CD4-positive, alpha-beta memory T cell (primary cell): ENCODE results near the gene COL4A2. TPM values are rescaled to one million over a fixed set of nuclear protein-coding genes. Genes with fewer than 3 reads are reported as not detected.

Source experiments
- CTCF ChIA-PET: fragments of 350-600 bp; sonication (Branson Sonifier 250); formaldehyde crosslinking; loops from one replicate; lab custom pipeline; 2021; ENCODE audit warnings: inconsistent platforms; ENCODE audit not compliant: partially characterized antibody; lab: Charles Lee
- POLR2A ChIA-PET: fragments of 350-600 bp; sonication (Branson Sonifier 250); formaldehyde crosslinking; loops from one replicate; lab custom pipeline; 2021; ENCODE audit not compliant: partially characterized antibody; lab: Charles Lee
- DNase-seq, 5 donors: peaks; one replicate each; pipeline versions ENCODE4 v3.0.0 to v3.0.0-alpha.2; 2020 to 2022; ENCODE audit warnings: mixed read lengths in 1 of 5
- H3K27ac ChIP-seq: one replicate; pipeline ENCODE4 v1.7.0; 2013; ENCODE audit warnings: low read depth, low read length
- H3K27me3 ChIP-seq: 2 replicates; pipeline ENCODE4 v1.7.0; 2013; ENCODE audit warnings: mild to moderate bottlenecking, low read length, moderate library complexity; ENCODE audit not compliant: insufficient read depth
- H3K36me3 ChIP-seq: 2 replicates; pipeline ENCODE4 v1.7.0; 2013; ENCODE audit warnings: mild to moderate bottlenecking, low read length, moderate library complexity; ENCODE audit not compliant: insufficient read depth
- H3K4me1 ChIP-seq: 2 replicates; pipeline ENCODE4 v1.7.0; 2013; ENCODE audit warnings: mild to moderate bottlenecking, low read length, moderate library complexity; ENCODE audit not compliant: insufficient read depth
- H3K4me3 ChIP-seq, 2 donors: one replicate each; pipeline ENCODE4 v1.7.0; 2013; ENCODE audit warnings: low read length in 2 of 2, mild to moderate bottlenecking in 1 of 2
- H3K9me3 ChIP-seq, 2 donors: one replicate each; pipeline ENCODE4 v1.7.0; 2013; ENCODE audit warnings: low read length in 2 of 2, control low read depth in 1 of 2; ENCODE audit not compliant: control insufficient read depth in 1 of 2
- H3K27ac Mint-ChIP-seq, 7 donors: one replicate each; pipeline ENCODE4 v1.8.0; 2020 to 2021; ENCODE audit warnings: mixed read lengths in 7 of 7, mild to moderate bottlenecking in 6 of 7, inconsistent platforms in 3 of 7, moderate library complexity in 3 of 7
- H3K27me3 Mint-ChIP-seq, 2 donors: one replicate each; pipeline ENCODE4 v1.8.0; 2020 to 2021; ENCODE audit warnings: mixed read lengths in 2 of 2
- H3K36me3 Mint-ChIP-seq, 2 donors: one replicate each; pipeline ENCODE4 v1.8.0; 2020 to 2021; ENCODE audit warnings: mixed read lengths in 2 of 2, inconsistent platforms in 1 of 2, mild to moderate bottlenecking in 1 of 2
- H3K4me1 Mint-ChIP-seq, 4 donors: one replicate each; pipeline ENCODE4 v1.8.0; 2020 to 2021; ENCODE audit warnings: mixed read lengths in 4 of 4, mild to moderate bottlenecking in 1 of 4
- H3K4me3 Mint-ChIP-seq, 8 donors: one replicate each; pipeline ENCODE4 v1.8.0; 2020 to 2021; ENCODE audit warnings: mixed read lengths in 8 of 8, mild to moderate bottlenecking in 7 of 8, moderate library complexity in 6 of 8, inconsistent platforms in 3 of 8
- H3K9me3 Mint-ChIP-seq, 8 donors: one replicate each; pipeline ENCODE4 v1.8.0; 2020 to 2021; ENCODE audit warnings: mixed read lengths in 8 of 8, mild to moderate bottlenecking in 5 of 8, inconsistent platforms in 3 of 8, moderate library complexity in 1 of 8
- intact Hi-C: fragments of 100-400 bp; cut with micrococcal nuclease; formaldehyde crosslinking; loops from one replicate; pipeline ENCODE4 v1.15.1; 2023
- polyA plus RNA-seq, 2 donors: library from polyadenylated mRNA; unstranded; fragments of 300-500 nt; fragmentation: Illumina TruSeq; gene quantifications; one replicate each; pipeline ENCODE4 v1.2.3, GENCODE V29; 2021
- total RNA-seq, 2 experiments: library from RNA; stranded (reverse); gene quantifications; one replicate each; pipeline ENCODE4 v1.2.3, GENCODE V29; 2021

The COL4A2 gene
- total and polyA plus RNA-seq, 4 experiments from 2014 or later, result not detected

DNA sequence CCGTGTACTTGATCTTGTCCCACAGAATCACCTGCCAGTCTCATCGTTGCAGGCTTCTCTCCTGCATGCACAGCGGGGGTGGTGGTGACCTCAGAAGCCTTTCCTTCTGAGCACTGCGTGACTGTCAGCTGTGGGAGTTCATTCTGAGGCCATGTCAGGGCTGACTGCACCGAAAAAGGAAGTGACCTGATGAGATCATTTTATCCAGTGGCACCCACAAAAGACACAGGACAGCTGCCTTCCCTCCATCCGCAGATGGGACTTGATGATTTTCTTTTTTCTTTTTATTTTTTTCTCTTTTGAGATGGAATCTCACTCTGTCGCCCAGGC lies 164.7 kb downstream of the COL4A2 start:
- Mint-ChIP-seq H3K4me3 (no peak overlapping the region), H3K27me3 (peaks cover 6 to 11% of the 10 kb centered on the region in 2 donors), H3K9me3 (no peaks in the 10 kb centered on the region), H3K36me3 (no peaks in the 10 kb centered on the region), H3K4me1 (no peaks in the 10 kb centered on the region), H3K27ac (no peak overlapping the region)
- ChIA-PET POLR2A (no interaction called here), CTCF (no interaction called here)
- Histone ChIP-seq H3K4me3 (no peak overlapping the region), H3K27me3 (no peaks in the 10 kb centered on the region), H3K9me3 (no peaks in the 10 kb centered on the region), H3K4me1 (no peaks in the 10 kb centered on the region), H3K27ac (no peak overlapping the region), H3K36me3 (no peaks in the 10 kb centered on the region)
- intact Hi-C loops, result no loop called here
- DNase-seq, result no peak

DNA sequence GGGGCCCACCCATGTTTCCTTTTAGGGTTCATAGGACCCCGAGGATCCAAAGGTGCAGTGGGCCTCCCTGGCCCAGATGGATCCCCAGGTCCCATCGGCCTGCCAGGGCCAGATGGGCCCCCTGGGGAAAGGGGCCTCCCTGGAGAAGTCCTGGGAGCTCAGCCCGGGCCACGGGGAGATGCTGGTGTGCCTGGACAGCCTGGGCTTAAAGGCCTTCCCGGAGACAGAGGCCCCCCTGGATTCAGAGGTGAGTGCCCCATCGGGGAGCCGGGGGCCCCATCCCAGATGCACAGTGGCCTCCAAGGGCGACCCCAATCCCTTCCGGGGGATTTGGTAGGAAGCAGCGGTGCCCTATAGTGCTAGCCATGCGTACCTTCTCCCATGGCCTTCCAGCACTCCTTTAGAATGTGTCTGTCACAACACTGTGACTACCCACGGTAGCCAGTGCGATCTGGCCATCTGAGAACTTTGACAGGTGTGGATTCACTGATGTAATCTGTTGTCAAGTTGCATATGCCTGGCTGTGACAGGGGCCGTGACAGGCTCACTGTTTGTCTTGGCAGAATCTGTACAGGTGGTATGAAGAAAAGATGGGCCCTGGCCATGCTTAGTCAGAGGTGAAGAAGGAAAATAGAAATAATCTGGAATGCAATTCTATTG lies 165.9 kb downstream of the COL4A2 start:
- intact Hi-C loops, result no loop called here

GRCh38 chr13:110474713-110475112 lies 167.6 kb downstream of the COL4A2 start:
- Histone ChIP-seq H3K27me3 (no peaks in the 10 kb centered on the region), H3K36me3 (no peaks in the 10 kb centered on the region), H3K4me1 (no peaks in the 10 kb centered on the region), H3K4me3 (no peak overlapping the region), H3K9me3 (no peaks in the 10 kb centered on the region), H3K27ac (no peak overlapping the region)
- intact Hi-C loops, result no loop called here
- no peak overlapping the region for H3K4me3 Mint-ChIP-seq
- POLR2A ChIA-PET, result no interaction called here
- H3K27ac Mint-ChIP-seq, result no peak overlapping the region
- peaks cover 5 to 6% of the 10 kb centered on the region in 2 donors for H3K27me3 Mint-ChIP-seq
- CTCF ChIA-PET, result no interaction called here
- DNase-seq, result no peak
- H3K4me1 Mint-ChIP-seq, result no peaks in the 10 kb centered on the region
- no peaks in the 10 kb centered on the region for H3K36me3 Mint-ChIP-seq
- no peaks in the 10 kb centered on the region for H3K9me3 Mint-ChIP-seq

More for the DNA sequence above, 165.9 kb downstream of the COL4A2 start:
- Mint-ChIP-seq H3K9me3 (no peaks in the 10 kb centered on the region), H3K27me3 (peaks cover 6 to 11% of the 10 kb centered on the region in 2 donors), H3K4me1 (no peaks in the 10 kb centered on the region), H3K27ac (no peak overlapping the region), H3K4me3 (no peak overlapping the region), H3K36me3 (no peaks in the 10 kb centered on the region)
- H3K27me3 ChIP-seq, result no peaks in the 10 kb centered on the region
- no peaks in the 10 kb centered on the region for H3K36me3 ChIP-seq
- no peaks in the 10 kb centered on the region for H3K4me1 ChIP-seq
- no peak overlapping the region for H3K27ac ChIP-seq
- no peaks in the 10 kb centered on the region for H3K9me3 ChIP-seq
- CTCF ChIA-PET, result no interaction called here
- POLR2A ChIA-PET, result no interaction called here
- no peak for DNase-seq
- no peak overlapping the region for H3K4me3 ChIP-seq

DNA sequence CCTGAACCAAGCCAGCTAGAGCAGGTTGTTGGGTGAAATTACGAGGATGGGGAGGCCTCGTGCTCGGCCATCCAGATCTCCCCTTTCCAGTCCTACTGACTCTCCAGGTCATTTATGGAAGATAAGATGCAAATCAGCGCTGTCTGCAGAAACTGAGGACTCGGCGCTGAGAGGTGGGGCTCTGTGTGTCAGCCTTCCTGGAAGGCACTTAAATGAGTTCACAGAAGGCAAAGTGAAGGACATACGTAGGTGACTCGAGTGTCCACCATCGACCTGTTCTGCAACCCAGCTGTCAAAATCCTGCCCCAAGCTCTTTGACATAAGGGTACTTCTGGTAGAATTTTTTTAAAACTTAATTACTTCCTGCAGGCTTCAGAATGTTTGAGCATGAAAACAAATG lies 168.0 kb downstream of the COL4A2 start:
- CTCF ChIA-PET, result no interaction called here

GRCh38 chr13:110475550-110476219 lies 168.6 kb downstream of the COL4A2 start:
- no peaks in the 10 kb centered on the region for H3K9me3 Mint-ChIP-seq
- CTCF ChIA-PET, result interaction anchor here (0.9 kb wide), 1 partner anchor 20 kb away, joined by 3 read pairs; no protein-coding TSS in a partner anchor
- H3K9me3 ChIP-seq, result no peaks in the 10 kb centered on the region
- no peak overlapping the region for H3K27ac Mint-ChIP-seq
- H3K27me3 Mint-ChIP-seq, result peaks cover 4% of the 10 kb centered on the region in 2 donors
- no peaks in the 10 kb centered on the region for H3K36me3 ChIP-seq
- H3K27me3 ChIP-seq, result no peaks in the 10 kb centered on the region
- H3K36me3 Mint-ChIP-seq, result no peaks in the 10 kb centered on the region
- H3K4me3 ChIP-seq, result no peak overlapping the region
- H3K4me3 Mint-ChIP-seq, result no peak overlapping the region
- intact Hi-C loops, result no loop called here
- no peak overlapping the region for H3K27ac ChIP-seq
- DNase-seq, result no peak
- POLR2A ChIA-PET, result no interaction called here
- H3K4me1 Mint-ChIP-seq, result no peaks in the 10 kb centered on the region
- no peaks in the 10 kb centered on the region for H3K4me1 ChIP-seq

More for the DNA sequence above, 168.0 kb downstream of the COL4A2 start:
- no peak overlapping the region for H3K4me3 Mint-ChIP-seq
- H3K27me3 ChIP-seq, result no peaks in the 10 kb centered on the region
- no peaks in the 10 kb centered on the region for H3K36me3 ChIP-seq
- H3K4me1 Mint-ChIP-seq, result no peaks in the 10 kb centered on the region
- no peaks in the 10 kb centered on the region for H3K9me3 ChIP-seq
- H3K27ac Mint-ChIP-seq, result no peak overlapping the region
- POLR2A ChIA-PET, result no interaction called here
- H3K27me3 Mint-ChIP-seq, result peaks cover 5% of the 10 kb centered on the region in 2 donors
- H3K4me3 ChIP-seq, result no peak overlapping the region
- no peak overlapping the region for H3K27ac ChIP-seq
- DNase-seq, result no peak
- H3K4me1 ChIP-seq, result no peaks in the 10 kb centered on the region
- H3K9me3 Mint-ChIP-seq, result no peaks in the 10 kb centered on the region
- no peaks in the 10 kb centered on the region for H3K36me3 Mint-ChIP-seq
- intact Hi-C loops, result no loop called here

DNA sequence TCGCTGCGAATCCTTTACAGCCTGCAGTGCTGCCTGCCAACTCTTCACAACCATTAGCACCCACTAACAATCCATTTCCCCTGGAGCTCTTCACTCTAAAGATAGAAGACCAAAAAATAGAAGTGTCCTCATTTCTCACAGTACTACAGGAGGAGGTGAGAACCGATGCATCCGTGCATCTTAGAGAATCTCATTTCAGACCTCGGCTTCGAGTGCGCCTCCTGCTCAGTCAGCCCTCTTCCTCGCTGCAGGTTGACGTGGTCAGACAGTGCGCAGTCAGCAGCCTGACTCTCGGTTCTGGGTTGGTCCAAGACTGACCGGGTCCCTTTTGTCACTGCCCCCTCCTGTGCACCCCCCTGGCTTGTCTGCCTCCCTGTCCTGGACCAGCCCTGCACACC lies 169.1 kb downstream of the COL4A2 start:
- intact Hi-C loops, result no loop called here
- H3K36me3 ChIP-seq, result no peaks in the 10 kb centered on the region
- CTCF ChIA-PET, result interaction anchor here (0.9 kb wide), 1 partner anchor 21 kb away, joined by 3 read pairs; no protein-coding TSS in a partner anchor
- H3K27me3 Mint-ChIP-seq, result no peaks in the 10 kb centered on the region
- no peak for DNase-seq
- no peaks in the 10 kb centered on the region for H3K9me3 ChIP-seq
- no peaks in the 10 kb centered on the region for H3K4me1 Mint-ChIP-seq
- no peaks in the 10 kb centered on the region for H3K4me1 ChIP-seq
- no peak overlapping the region for H3K27ac ChIP-seq
- POLR2A ChIA-PET, result no interaction called here
- H3K4me3 ChIP-seq, result no peak overlapping the region
- H3K4me3 Mint-ChIP-seq, result no peak overlapping the region
- no peak overlapping the region for H3K27ac Mint-ChIP-seq
- no peaks in the 10 kb centered on the region for H3K27me3 ChIP-seq
- H3K36me3 Mint-ChIP-seq, result no peaks in the 10 kb centered on the region
- no peaks in the 10 kb centered on the region for H3K9me3 Mint-ChIP-seq

DNA sequence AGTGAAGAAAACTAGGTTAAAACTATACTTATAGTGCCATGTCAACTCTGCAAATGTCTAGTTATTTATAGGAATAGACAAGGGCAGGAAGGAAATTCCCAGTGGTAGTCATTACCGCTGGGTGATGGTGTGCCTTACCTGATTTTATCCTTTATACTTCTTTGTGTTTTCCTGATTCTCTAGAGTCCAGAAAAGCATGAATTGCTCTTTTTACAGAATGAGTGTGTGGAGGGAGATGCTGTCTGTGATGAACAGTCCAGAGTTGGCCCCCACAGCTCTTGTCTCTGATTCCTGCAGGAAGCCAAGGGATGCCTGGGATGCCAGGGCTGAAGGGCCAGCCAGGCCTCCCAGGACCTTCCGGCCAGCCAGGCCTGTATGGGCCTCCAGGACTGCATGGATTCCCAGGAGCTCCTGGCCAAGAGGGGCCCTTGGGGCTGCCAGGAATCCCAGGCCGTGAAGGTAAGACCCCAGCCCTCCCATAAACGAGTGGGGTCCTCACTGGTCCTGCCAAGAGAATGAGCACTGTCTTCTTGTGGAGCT lies 170.7 kb downstream of the COL4A2 start:
- no peaks in the 10 kb centered on the region for H3K36me3 Mint-ChIP-seq
- ChIA-PET CTCF (no interaction called here), POLR2A (no interaction called here)
- no peak overlapping the region for H3K4me3 ChIP-seq
- H3K9me3 Mint-ChIP-seq, result no peaks in the 10 kb centered on the region
- H3K4me1 Mint-ChIP-seq, result no peaks in the 10 kb centered on the region
- no peak for DNase-seq
- H3K4me3 Mint-ChIP-seq, result no peak overlapping the region
- intact Hi-C loops, result no loop called here
- no peaks in the 10 kb centered on the region for H3K36me3 ChIP-seq
- no peaks in the 10 kb centered on the region for H3K27me3 ChIP-seq
- no peaks in the 10 kb centered on the region for H3K4me1 ChIP-seq
- no peaks in the 10 kb centered on the region for H3K9me3 ChIP-seq
- no peak overlapping the region for H3K27ac Mint-ChIP-seq
- no peaks in the 10 kb centered on the region for H3K27me3 Mint-ChIP-seq
- no peak overlapping the region for H3K27ac ChIP-seq
